Measurements from ENCODE around the gene SLC39A7.

DNA sequence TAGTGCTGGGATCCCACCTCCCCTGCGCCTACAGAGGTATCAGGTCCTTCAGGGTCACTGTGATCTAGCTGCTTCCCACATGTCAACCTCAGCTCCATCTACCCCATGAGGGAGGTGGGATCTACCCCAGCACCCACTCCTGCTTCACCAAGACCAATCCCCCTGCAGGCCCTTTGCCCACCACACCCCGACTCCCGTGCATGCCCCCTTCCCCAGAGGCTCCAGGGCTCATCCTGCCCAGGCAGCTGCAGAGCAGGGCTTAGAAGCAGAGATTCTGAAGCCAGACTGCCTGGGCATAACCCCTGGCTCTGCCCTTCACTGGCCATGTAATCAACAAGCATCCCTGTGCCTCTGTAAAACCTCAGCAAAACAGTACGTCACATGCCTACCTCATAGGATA lies 25.9 kb upstream of the SLC39A7 start:
- TF ChIP-seq, protein P1, sequence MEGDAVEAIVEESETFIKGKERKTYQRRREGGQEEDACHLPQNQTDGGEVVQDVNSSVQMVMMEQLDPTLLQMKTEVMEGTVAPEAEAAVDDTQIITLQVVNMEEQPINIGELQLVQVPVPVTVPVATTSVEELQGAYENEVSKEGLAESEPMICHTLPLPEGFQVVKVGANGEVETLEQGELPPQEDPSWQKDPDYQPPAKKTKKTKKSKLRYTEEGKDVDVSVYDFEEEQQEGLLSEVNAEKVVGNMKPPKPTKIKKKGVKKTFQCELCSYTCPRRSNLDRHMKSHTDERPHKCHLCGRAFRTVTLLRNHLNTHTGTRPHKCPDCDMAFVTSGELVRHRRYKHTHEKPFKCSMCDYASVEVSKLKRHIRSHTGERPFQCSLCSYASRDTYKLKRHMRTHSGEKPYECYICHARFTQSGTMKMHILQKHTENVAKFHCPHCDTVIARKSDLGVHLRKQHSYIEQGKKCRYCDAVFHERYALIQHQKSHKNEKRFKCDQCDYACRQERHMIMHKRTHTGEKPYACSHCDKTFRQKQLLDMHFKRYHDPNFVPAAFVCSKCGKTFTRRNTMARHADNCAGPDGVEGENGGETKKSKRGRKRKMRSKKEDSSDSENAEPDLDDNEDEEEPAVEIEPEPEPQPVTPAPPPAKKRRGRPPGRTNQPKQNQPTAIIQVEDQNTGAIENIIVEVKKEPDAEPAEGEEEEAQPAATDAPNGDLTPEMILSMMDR (conservative IDR thresholded peaks at IDR 0.05; ENCODE audit: low read depth, low read length): no peak
- no peak for TF ChIP-seq EZH2 (IDR thresholded peaks at IDR 0.05; ENCODE audit: borderline replicate concordance, low read depth, low read length, poor library complexity, severe bottlenecking)
